Stimulated activated naive CD8-positive, alpha-beta T cell treated with anti-CD3 and anti-CD28 coated beads, Interleukin-15, amount 100 ng/mL, for 72 hours (primary cell): ENCODE results near the gene ARHGAP42.

ENCODE experiments used
- ATAC-seq: fragments of 150-1000 bp; cut with Tn5 transposase; 2 replicates; pipeline ENCODE4 v1.10.0; 2021; ENCODE audit warnings: mild to moderate bottlenecking, moderate library complexity
- DNase-seq, 2 donors: peaks; one replicate each; pipeline ENCODE4 v3.0.0; 2021 to 2022
- H3K27ac Mint-ChIP-seq, 2 donors: one replicate each; pipeline ENCODE4 v1.8.0; 2022; ENCODE audit warnings: mild to moderate bottlenecking in 2 of 2, mixed read lengths in 2 of 2, moderate library complexity in 2 of 2
- H3K27me3 Mint-ChIP-seq: one replicate; pipeline ENCODE4 v1.8.0; 2022; ENCODE audit warnings: mixed read lengths
- H3K4me1 Mint-ChIP-seq: one replicate; pipeline ENCODE4 v1.8.0; 2022; ENCODE audit warnings: mild to moderate bottlenecking, mixed read lengths
- H3K4me3 Mint-ChIP-seq, 2 donors: one replicate each; pipeline ENCODE4 v1.8.0; 2022; ENCODE audit warnings: mild to moderate bottlenecking in 2 of 2, mixed read lengths in 2 of 2, moderate library complexity in 1 of 2
- H3K9me3 Mint-ChIP-seq, 2 donors: one replicate each; pipeline ENCODE4 v1.8.0; 2022; ENCODE audit warnings: mixed read lengths in 2 of 2

ARHGAP42 gene

DNA sequence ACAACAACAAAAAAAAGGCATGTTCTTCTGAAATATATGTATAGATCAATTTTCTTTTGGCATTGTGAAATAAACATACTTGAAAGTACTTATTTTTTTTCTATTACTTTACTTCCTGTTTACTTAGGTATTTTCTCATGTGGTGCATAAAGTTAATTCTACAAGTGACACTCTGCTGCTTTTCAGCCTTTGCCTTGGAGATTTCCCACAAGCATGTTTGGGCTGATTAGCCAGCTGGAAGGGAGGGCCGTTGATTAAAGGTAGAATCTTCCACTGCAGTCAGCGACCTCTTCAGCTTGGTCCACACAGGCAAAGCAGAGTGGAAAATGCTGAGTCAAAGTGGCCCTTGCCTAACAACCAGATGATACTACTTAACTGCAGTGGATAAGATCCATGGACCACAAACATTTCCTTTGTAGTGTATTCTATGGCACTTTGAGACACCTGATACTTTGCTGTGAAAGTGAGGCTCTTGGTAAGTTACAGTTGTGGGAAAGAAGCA is 176.0 kb downstream of the ARHGAP42 start:
- ATAC-seq, result peak; percentile 42
- Mint-ChIP-seq H3K4me1 (no peaks in the 10 kb centered on the region), H3K27me3 (no peaks in the 10 kb centered on the region), H3K9me3 (peaks cover 0 to 7% of the 10 kb centered on the region in 2 donors), H3K4me3 (no peak overlapping the region), H3K27ac (no peak overlapping the region)
- no peak for DNase-seq

DNA sequence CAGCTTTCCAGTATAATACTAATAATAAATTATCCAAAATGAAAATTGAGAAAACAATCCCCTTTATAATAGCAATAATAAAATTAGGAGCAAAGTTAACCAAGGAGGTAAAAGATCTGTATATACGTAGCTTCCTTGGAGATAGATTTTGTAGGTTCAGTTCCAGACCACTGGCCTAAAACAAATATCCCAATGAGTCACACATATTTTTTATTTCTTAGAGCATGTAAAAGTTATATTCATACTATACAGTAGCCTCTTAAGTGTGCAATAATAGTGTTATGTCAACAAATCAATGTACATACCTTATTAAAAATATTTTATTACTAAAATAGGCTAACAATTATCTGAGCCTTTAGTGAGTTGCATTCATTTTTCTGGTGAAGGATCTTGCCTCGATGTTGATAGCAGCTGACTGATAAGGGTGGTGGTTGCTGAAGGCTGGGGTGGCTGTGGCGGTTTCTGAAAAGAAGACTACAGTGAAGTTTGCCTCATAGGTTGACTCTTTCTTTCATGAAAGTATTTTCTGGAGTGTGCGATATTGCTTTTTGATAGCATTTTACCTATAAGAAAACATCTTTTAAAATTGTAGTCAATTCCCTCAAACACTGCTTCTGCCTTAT is 178.5 kb downstream of the ARHGAP42 start:
- H3K4me3 Mint-ChIP-seq, result no peak overlapping the region
- no peak for DNase-seq
- no peaks in the 10 kb centered on the region for H3K4me1 Mint-ChIP-seq
- ATAC-seq, result no peak
- no peak overlapping the region for H3K27ac Mint-ChIP-seq
- peaks cover 0 to 7% of the 10 kb centered on the region in 2 donors for H3K9me3 Mint-ChIP-seq
- no peaks in the 10 kb centered on the region for H3K27me3 Mint-ChIP-seq

DNA sequence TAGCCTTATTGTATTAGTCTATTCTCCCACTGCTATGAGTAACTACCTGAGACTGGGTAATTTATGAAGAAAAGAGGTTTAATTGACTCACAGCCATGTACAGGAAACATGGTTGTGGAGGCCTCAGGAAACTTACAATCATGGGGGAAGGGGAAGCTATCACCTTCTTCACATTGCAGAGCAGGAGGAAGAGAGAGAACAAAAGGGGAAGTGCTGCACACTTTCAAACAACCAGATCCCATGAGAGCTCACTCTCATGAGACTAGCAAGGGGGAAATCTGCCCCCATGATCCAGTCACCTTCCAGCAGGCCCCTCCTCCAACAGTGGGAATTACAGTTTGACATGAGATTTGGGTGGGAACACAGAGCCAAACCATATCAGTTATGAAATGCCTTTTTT is 179.4 kb downstream of the ARHGAP42 start:
- H3K27me3 Mint-ChIP-seq, result no peaks in the 10 kb centered on the region
- H3K9me3 Mint-ChIP-seq, result peaks cover 0 to 7% of the 10 kb centered on the region in 2 donors
- no peak for ATAC-seq
- no peak overlapping the region for H3K4me3 Mint-ChIP-seq
- no peak for DNase-seq
- no peaks in the 10 kb centered on the region for H3K4me1 Mint-ChIP-seq
- no peak overlapping the region for H3K27ac Mint-ChIP-seq

DNA sequence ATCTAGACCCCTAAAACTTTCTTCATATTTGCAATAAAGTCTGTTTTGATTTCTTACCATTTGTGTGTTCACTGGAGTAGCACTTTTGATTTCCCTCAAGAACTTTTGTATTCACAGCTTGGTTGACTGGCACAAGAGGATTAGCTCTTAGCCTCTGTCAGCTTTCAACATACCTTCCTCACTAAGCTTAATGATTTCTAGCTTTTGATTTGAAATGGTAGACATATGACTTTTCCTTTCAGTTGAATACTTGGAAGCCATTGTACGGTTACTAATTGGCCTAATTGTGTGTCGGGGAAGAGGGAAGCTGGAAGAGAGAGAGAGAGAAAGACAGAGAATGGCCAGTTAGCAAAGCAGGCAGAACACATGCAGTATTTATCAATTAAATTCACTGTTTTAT is 180.5 kb downstream of the ARHGAP42 start:
- H3K4me1 Mint-ChIP-seq, result no peaks in the 10 kb centered on the region
- H3K9me3 Mint-ChIP-seq, result peaks cover 0 to 7% of the 10 kb centered on the region in 2 donors
- no peak overlapping the region for H3K27ac Mint-ChIP-seq
- ATAC-seq (no peak), DNase-seq (no peak)
- no peak overlapping the region for H3K4me3 Mint-ChIP-seq
- no peaks in the 10 kb centered on the region for H3K27me3 Mint-ChIP-seq

DNA sequence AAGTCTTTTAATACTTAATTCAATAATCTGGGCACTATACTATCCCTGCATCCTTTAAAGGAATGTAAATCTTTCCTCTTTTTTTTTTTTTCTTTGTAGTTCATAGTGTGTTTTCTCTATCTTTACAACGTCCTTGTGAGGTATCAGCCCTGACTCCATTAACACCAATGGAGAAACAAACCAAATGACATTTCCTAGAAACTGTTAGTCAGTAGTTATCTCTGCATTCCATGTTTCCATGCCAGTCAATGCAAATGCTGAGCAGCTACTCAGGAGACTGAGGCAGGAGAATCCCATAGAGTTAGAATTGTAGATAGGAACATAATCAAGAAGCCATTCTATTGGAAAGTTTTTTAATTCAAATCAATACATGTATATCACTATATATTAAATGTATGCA is 182.2 kb downstream of the ARHGAP42 start:
- ATAC-seq (no peak), DNase-seq (no peak)
- no peak overlapping the region for H3K27ac Mint-ChIP-seq
- no peak overlapping the region for H3K4me3 Mint-ChIP-seq
- peaks cover 0 to 7% of the 10 kb centered on the region in 2 donors for H3K9me3 Mint-ChIP-seq
- H3K4me1 Mint-ChIP-seq, result no peaks in the 10 kb centered on the region
- no peaks in the 10 kb centered on the region for H3K27me3 Mint-ChIP-seq

DNA sequence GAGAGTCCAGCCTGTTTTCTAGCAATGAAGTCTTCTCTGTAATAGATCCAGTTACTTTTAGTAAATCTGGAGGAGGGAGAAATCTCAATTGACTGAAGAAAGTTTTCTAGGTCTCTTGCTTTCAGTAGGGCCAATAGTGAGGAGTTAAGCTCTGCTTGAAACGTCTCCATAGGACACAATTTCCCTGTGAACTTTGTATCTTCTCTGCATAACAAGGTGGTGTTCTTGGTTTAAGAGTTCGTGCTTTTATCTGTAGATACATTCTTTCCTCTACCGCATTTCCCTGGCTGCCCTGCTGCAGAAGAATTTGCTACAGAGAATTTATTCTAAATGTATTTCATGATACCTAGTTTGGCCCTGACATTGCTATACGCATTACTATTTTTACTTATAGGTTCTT is 183.1 kb downstream of the ARHGAP42 start:
- H3K9me3 Mint-ChIP-seq, result peaks cover 0 to 7% of the 10 kb centered on the region in 2 donors
- DNase-seq, result no peak
- H3K4me3 Mint-ChIP-seq, result no peak overlapping the region
- H3K27ac Mint-ChIP-seq, result no peak overlapping the region
- H3K4me1 Mint-ChIP-seq, result no peaks in the 10 kb centered on the region
- no peak for ATAC-seq
- H3K27me3 Mint-ChIP-seq, result no peaks in the 10 kb centered on the region

DNA sequence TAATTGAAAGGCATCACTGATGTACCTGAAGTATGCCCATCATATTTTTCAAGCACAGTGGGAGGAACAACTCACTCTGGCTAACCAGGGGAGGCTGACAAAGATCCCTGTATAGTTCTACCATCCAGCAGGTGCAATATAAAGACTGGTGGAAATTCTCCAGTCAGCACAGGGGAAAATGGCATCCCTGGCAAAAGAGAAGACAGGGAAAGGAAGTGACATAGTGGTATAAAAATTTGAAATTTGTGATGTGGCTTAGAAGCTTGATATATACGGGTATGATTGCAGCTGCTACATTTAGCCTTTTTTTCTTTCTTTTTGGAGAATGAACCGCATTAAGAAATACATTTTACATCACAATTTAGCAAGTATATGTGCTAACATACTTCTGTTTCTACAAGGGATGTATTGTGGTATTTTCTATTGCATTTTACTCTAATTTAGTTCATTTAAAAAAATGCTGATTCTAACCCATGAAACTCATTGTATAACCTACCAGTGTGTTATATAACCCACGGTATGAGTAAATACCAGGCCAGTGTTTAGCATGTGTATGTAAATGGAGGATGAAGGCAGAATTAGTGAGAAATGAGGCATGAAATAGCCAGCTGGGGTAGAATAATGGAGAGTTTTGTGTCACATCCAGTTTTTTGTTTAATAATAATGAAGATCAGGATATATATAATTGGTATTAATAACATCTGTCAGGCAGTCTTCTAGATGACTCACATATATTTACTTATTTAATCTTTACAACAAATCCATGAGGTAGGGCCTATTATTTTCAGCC is 186.1 kb downstream of the ARHGAP42 start:
- H3K9me3 Mint-ChIP-seq, result no peaks in the 10 kb centered on the region
- no peak for DNase-seq
- H3K27me3 Mint-ChIP-seq, result no peaks in the 10 kb centered on the region
- no peak for ATAC-seq
- H3K4me3 Mint-ChIP-seq, result no peak overlapping the region
- H3K4me1 Mint-ChIP-seq, result no peaks in the 10 kb centered on the region
- no peak overlapping the region for H3K27ac Mint-ChIP-seq

DNA sequence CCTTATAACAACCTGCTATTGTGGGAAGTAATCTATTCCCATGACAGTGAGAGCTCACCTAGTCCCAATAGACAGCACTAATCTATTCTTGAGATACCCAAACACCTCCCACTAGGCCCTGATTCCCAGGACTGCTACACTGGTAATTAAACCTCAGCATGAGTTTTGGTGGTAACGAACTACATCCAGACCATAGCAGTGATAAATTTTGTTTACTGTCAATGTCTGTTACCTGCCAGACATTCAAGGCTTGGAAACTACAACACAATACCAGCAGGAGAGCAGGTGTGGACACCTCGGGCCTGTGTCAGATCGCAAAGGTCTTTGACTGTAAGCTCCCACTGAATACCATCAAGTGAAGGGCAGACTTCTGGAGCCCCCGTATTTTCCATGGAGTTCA is 187.1 kb downstream of the ARHGAP42 start:
- H3K4me3 Mint-ChIP-seq, result no peak overlapping the region
- H3K27ac Mint-ChIP-seq, result no peak overlapping the region
- H3K9me3 Mint-ChIP-seq, result peaks cover 0 to under 1% of the 10 kb centered on the region in 2 donors
- H3K27me3 Mint-ChIP-seq, result no peaks in the 10 kb centered on the region
- no peak for DNase-seq
- ATAC-seq, result no peak
- no peaks in the 10 kb centered on the region for H3K4me1 Mint-ChIP-seq

DNA sequence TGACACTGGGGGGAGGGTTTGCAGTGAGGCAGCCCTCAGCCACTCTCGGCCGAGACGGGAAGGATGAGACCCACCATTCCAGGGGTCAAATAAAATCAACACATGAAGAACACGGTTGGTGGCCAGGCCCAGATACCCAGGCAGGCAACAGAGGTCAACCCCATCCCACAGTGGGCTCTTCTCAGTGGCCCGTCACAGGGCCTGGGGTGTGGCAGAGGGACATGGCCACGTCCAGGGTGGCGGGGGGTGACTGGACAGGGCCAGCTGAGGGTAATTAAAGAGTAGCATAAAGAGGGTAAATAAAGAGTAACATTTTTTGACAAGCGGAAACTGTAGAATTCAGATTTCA is 188.4 kb downstream of the ARHGAP42 start:
- Mint-ChIP-seq H3K4me3 (no peak overlapping the region), H3K27ac (no peak overlapping the region), H3K27me3 (no peaks in the 10 kb centered on the region), H3K9me3 (peaks cover 0 to 12% of the 10 kb centered on the region in 2 donors), H3K4me1 (no peaks in the 10 kb centered on the region)
- ATAC-seq, result no peak
- DNase-seq, result no peak

DNA sequence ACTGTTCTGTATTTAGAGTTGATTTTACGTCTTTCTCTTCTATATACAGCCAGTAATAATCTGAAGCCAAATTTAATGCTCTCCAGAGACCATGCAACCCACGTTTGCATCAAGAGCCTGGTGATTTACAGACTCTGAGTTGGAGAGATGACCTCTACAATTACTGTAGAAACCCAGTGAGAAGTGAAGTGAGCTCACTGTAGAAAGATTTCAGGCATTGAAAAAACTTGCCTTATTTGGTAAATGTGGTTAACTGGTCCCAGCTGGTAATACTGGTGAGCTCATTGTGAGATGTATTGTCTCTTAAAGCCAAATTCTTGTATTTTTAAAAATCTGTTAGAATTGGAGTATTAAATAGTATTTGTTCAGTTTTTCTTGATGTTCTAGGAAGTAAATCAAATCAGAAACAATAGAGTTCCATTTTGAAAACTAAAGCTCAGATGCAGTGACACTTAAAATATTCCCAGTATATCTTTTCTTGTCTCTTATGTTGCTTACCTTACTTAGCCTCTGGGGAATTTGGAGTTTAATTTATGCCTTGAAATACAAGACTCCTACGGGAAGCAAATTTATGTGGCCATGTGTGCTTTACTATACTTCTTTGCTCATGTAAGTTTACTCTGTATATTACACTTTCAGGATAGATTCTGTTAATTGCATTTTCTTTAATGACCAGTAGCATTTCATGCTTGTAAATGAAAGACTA is 189.9 kb downstream of the ARHGAP42 start:
- H3K4me3 Mint-ChIP-seq, result no peak overlapping the region
- no peak for ATAC-seq
- H3K4me1 Mint-ChIP-seq, result no peaks in the 10 kb centered on the region
- no peak overlapping the region for H3K27ac Mint-ChIP-seq
- DNase-seq, result no peak
- peaks cover 0 to 22% of the 10 kb centered on the region in 2 donors for H3K9me3 Mint-ChIP-seq
- H3K27me3 Mint-ChIP-seq, result no peaks in the 10 kb centered on the region

DNA sequence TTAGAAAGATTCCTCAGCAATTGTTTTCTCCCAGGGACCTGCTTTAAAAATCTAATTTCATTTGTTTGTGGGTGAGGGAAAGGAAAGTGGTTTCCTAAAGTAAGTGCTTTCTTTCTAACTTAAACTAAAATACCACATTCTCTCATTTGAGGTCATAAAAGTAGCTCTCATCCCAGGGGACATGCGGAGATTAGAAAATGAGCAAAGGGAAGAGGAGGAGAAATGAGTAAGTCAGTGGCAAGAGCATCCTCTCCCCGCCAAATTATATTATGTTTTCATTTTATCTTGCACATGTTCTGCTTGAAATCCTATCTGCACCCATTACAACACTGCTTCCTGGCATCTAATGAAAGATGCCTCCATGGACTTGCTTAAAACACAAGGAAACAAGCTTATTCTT is 191.4 kb downstream of the ARHGAP42 start:
- Mint-ChIP-seq H3K4me3 (no peak overlapping the region), H3K27ac (no peak overlapping the region)

DNA sequence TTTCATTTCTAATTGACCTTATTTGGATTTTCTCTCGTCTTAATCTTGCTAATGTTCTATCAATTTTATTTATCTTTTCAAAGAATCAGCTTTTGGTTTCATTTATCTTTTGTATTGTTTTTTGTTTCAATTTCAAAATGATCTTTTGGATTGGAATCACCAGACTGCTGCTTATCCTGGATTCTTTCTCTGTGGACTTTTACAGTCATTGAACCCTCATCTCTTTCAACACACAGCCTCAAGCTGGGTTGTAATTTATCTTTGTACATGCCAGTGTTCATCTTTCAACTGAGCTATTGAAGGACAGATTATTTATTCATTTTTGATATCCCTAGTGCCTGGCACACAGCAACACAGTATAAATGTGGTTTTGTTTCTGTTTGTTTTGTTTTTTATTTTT is 195.9 kb downstream of the ARHGAP42 start:
- DNase-seq, result no peak
- no peak overlapping the region for H3K27ac Mint-ChIP-seq
- peaks cover 5 to 34% of the 10 kb centered on the region in 2 donors for H3K9me3 Mint-ChIP-seq
- no peak for ATAC-seq
- H3K4me1 Mint-ChIP-seq, result no peaks in the 10 kb centered on the region
- H3K27me3 Mint-ChIP-seq, result no peaks in the 10 kb centered on the region
- H3K4me3 Mint-ChIP-seq, result no peak overlapping the region

More for the DNA sequence above, 191.4 kb downstream of the ARHGAP42 start:
- DNase-seq (no peak), ATAC-seq (no peak)
- peaks cover 5 to 34% of the 10 kb centered on the region in 2 donors for H3K9me3 Mint-ChIP-seq
- no peaks in the 10 kb centered on the region for H3K27me3 Mint-ChIP-seq
- no peaks in the 10 kb centered on the region for H3K4me1 Mint-ChIP-seq

DNA sequence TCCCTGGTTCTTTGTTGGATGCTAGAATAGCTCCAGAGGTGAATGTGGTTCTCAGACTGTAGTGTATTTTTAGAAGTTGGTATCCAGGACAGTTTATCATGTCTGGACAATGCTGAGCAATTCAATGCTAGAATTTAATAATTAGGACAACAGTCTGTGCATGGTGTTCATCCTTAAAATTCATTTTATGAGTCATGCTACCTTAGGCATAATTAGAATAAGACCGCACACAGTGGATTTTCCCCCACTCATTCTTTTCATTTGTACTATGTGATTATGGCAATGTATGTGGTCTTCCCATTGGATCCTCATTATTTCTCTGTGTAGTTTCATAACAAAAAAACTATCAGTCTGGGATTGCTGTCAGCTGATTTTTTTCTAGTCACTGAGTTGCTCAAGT is 196.7 kb downstream of the ARHGAP42 start:
- peaks cover 5 to 34% of the 10 kb centered on the region in 2 donors for H3K9me3 Mint-ChIP-seq
- H3K4me3 Mint-ChIP-seq, result no peak overlapping the region
- DNase-seq (no peak), ATAC-seq (no peak)
- H3K27me3 Mint-ChIP-seq, result no peaks in the 10 kb centered on the region
- no peak overlapping the region for H3K27ac Mint-ChIP-seq
- no peaks in the 10 kb centered on the region for H3K4me1 Mint-ChIP-seq

DNA sequence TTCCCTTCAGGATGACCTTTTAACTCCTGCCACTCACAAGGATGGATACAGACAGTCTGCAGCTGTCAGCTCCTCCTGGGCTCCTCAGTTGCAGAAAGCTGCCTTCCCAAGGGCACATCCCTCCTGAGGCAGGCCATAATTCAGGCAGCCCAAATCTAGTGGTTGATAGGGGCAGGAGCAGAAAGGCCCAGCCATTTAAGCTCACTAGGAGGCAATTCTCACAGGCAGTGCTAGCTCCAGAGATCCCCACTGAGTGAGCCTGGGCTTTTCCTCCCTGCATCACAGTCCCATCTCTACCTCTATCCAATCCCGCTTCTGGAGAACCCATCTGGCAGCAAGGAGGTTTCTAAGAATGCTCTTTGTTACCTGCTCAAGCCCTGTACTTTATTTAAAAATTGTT is 200.6 kb downstream of the ARHGAP42 start:
- Mint-ChIP-seq H3K27me3 (no peaks in the 10 kb centered on the region), H3K4me1 (no peaks in the 10 kb centered on the region), H3K4me3 (no peak overlapping the region), H3K27ac (peak overlapping the region in 1 of 2 donors; percentile 54), H3K9me3 (peaks cover 5 to 8% of the 10 kb centered on the region in 2 donors)
- DNase-seq (no peak), ATAC-seq (no peak)

DNA sequence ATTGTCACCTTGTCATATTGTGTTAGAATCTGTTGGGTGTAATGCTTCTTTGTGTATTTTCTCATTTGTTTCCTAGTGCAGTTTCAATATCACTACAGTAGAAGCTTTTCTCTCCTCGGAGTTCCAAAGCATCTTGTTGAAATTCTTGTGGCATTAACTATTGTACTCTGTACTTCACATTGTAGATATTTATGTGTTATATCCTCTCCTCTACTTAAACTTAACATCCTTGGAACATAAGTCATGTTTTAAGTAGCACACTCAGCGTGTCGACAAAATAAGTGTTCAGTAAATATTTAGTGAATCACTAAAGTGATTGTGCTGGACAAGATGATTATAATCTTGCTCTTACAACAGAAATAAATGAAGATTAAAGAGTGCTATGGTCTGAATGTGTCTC is 201.7 kb downstream of the ARHGAP42 start:
- peaks cover 0 to 4% of the 10 kb centered on the region in 2 donors for H3K9me3 Mint-ChIP-seq
- DNase-seq, result no peak
- no peak overlapping the region for H3K4me3 Mint-ChIP-seq
- no peak for ATAC-seq
- no peak overlapping the region for H3K27ac Mint-ChIP-seq
- no peaks in the 10 kb centered on the region for H3K4me1 Mint-ChIP-seq
- H3K27me3 Mint-ChIP-seq, result no peaks in the 10 kb centered on the region

DNA sequence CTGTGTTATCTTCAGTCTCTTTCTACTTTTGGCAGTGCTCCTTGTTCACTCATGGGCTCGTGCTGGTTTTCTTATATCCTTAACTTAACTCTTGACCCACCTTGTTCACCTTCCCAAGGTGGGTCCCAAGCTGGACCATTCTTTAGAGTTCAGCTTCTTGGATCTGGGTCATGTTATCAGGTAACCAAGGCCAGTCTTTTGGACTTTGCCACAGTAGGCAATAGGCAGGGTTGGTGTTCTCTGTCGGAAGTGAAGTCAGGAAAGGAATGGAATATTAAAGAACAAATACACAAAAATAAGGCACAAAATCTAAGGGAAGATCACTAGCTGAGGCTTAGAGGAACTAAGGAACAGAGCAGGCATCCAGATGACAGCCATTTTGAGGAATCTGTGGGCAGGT is 202.7 kb downstream of the ARHGAP42 start:
- no peak overlapping the region for H3K4me3 Mint-ChIP-seq
- no peak for ATAC-seq
- H3K9me3 Mint-ChIP-seq, result peaks cover 0 to 4% of the 10 kb centered on the region in 2 donors
- no peaks in the 10 kb centered on the region for H3K27me3 Mint-ChIP-seq
- DNase-seq, result no peak
- H3K4me1 Mint-ChIP-seq, result no peaks in the 10 kb centered on the region
- H3K27ac Mint-ChIP-seq, result no peak overlapping the region
